ENCODE data around the gene LRP1B.

The LRP1B gene

GRCh38 chr2:140759426-140760156 is 1371.2 kb downstream of the LRP1B start:
- DNase-seq, result no peak
- no peaks in the 10 kb centered on the region for H3K36me3 ChIP-seq
- no peaks in the 10 kb centered on the region for H3K27me3 ChIP-seq
- no peaks in the 10 kb centered on the region for H3K9me3 ChIP-seq
- TF ChIP-seq, protein P1, sequence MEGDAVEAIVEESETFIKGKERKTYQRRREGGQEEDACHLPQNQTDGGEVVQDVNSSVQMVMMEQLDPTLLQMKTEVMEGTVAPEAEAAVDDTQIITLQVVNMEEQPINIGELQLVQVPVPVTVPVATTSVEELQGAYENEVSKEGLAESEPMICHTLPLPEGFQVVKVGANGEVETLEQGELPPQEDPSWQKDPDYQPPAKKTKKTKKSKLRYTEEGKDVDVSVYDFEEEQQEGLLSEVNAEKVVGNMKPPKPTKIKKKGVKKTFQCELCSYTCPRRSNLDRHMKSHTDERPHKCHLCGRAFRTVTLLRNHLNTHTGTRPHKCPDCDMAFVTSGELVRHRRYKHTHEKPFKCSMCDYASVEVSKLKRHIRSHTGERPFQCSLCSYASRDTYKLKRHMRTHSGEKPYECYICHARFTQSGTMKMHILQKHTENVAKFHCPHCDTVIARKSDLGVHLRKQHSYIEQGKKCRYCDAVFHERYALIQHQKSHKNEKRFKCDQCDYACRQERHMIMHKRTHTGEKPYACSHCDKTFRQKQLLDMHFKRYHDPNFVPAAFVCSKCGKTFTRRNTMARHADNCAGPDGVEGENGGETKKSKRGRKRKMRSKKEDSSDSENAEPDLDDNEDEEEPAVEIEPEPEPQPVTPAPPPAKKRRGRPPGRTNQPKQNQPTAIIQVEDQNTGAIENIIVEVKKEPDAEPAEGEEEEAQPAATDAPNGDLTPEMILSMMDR (IDR thresholded peaks at IDR 0.05; ENCODE audit: low read depth, low read length), result no peak
- H3K4me1 ChIP-seq, result no peaks in the 10 kb centered on the region
- H3K4me3 ChIP-seq (ENCODE audit: low read depth, low read length), result no peak overlapping the region

GRCh38 chr2:140747665-140748064 is 1383.2 kb downstream of the LRP1B start:
- no peak overlapping the region for H3K4me3 ChIP-seq (ENCODE audit: low read depth, low read length)
- TF ChIP-seq, protein P1 (IDR thresholded peaks at IDR 0.05; ENCODE audit: low read depth, low read length), result no peak
- no peak for DNase-seq
- H3K4me1 ChIP-seq, result no peaks in the 10 kb centered on the region
- H3K36me3 ChIP-seq, result no peaks in the 10 kb centered on the region
- no peaks in the 10 kb centered on the region for H3K27me3 ChIP-seq
- no peaks in the 10 kb centered on the region for H3K9me3 ChIP-seq

- no peak for DNase-seq
- TF ChIP-seq, protein P1 (IDR thresholded peaks at IDR 0.05; ENCODE audit: low read depth, low read length), result no peak
Measured at GRCh38 chr2:140747090-140747489, 1383.7 kb downstream of the LRP1B start.

GRCh38 chr2:140744379-140744778 is 1386.4 kb downstream of the LRP1B start:
- no peaks in the 10 kb centered on the region for H3K4me1 ChIP-seq
- TF ChIP-seq, protein P1 (IDR thresholded peaks at IDR 0.05; ENCODE audit: low read depth, low read length), result no peak
- H3K4me3 ChIP-seq (ENCODE audit: low read depth, low read length), result no peak overlapping the region
- no peaks in the 10 kb centered on the region for H3K9me3 ChIP-seq
- no peaks in the 10 kb centered on the region for H3K36me3 ChIP-seq
- H3K27me3 ChIP-seq, result no peaks in the 10 kb centered on the region
- DNase-seq, result no peak

More at GRCh38 chr2:140747090-140747489, 1383.7 kb downstream of the LRP1B start:
- Histone ChIP-seq H3K36me3 (no peaks in the 10 kb centered on the region), H3K9me3 (no peaks in the 10 kb centered on the region), H3K27me3 (no peaks in the 10 kb centered on the region), H3K4me3 (ENCODE audit: low read depth, low read length) (no peak overlapping the region), H3K4me1 (no peaks in the 10 kb centered on the region)

DNA sequence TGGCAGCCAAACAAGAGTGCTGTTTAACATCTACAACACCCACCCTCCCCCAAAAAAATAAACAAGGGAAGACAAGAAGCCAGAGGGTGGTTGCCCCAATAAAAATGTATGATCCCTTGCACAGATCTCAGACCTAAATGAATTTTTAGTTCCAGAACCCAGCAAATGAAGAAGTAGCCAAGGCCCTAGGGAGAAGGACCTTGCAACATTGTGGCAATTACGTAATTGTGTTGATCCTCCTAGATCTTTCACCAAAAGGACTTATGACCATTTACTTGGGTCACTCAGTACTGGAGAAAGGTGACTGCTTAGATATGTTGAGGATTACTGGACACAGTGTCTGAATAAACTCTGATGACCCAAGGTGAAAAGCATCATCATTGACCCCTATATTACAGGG is 1393.8 kb downstream of the LRP1B start:
- DNase-seq, result no peak
- no peaks in the 10 kb centered on the region for H3K36me3 ChIP-seq
- TF ChIP-seq, protein P1 (IDR thresholded peaks at IDR 0.05; ENCODE audit: low read depth, low read length), result no peak
- no peaks in the 10 kb centered on the region for H3K4me1 ChIP-seq
- H3K4me3 ChIP-seq (ENCODE audit: low read depth, low read length), result no peak overlapping the region
- no peaks in the 10 kb centered on the region for H3K9me3 ChIP-seq
- H3K27me3 ChIP-seq, result no peaks in the 10 kb centered on the region

GRCh38 chr2:140734992-140735391 is 1395.8 kb downstream of the LRP1B start:
- H3K4me3 ChIP-seq (ENCODE audit: low read depth, low read length), result no peak overlapping the region
- H3K9me3 ChIP-seq, result no peaks in the 10 kb centered on the region
- no peaks in the 10 kb centered on the region for H3K27me3 ChIP-seq
- no peak for DNase-seq
- TF ChIP-seq, protein P1 (IDR thresholded peaks at IDR 0.05; ENCODE audit: low read depth, low read length), result no peak
- no peaks in the 10 kb centered on the region for H3K4me1 ChIP-seq
- no peaks in the 10 kb centered on the region for H3K36me3 ChIP-seq
